Tibial nerve (tissue), 4 donors: Measurements from ENCODE around the gene ALDOB.

Source experiments
- CTCF ChIP-seq, 5 experiments: fragments of 200-600 bp in 3 of 5; fragments of 450-650 bp in 2 of 5; sonication (generic) in 3 of 5; IDR thresholded peaks; one replicate each; pipeline ENCODE4 v1.5.1; 2016 to 2019; ENCODE audit warnings: antibody characterized with exemption in 5 of 5, mild to moderate bottlenecking in 3 of 5, moderate library complexity in 2 of 5
- EP300 ChIP-seq, 2 donors: sonication (generic); formaldehyde crosslinking; IDR thresholded peaks; one replicate each; pipeline ENCODE4 v1.6.1; 2017; ENCODE audit warnings: antibody characterized with exemption in 2 of 2, mild to moderate bottlenecking in 1 of 2
- POLR2A ChIP-seq, 2 donors: fragments of 450-650 bp; IDR thresholded peaks; one replicate each; pipeline ENCODE4 v1.6.1; 2017; ENCODE audit warnings: antibody characterized with exemption in 2 of 2, mild to moderate bottlenecking in 2 of 2, moderate library complexity in 2 of 2

- no peak for TF ChIP-seq CTCF (IDR thresholded peaks at IDR 0.05)
- TF ChIP-seq POLR2A (IDR thresholded peaks at IDR 0.05): no peak
- TF ChIP-seq EP300 (IDR thresholded peaks at IDR 0.05): no peak
These were observed 15.7 kb downstream of the ALDOB start for GRCh38 chr9:101419863-101420262.
